ENCODE results near the gene SIRT7. TPM values are rescaled to one million over a fixed set of nuclear protein-coding genes. Genes with fewer than 3 reads are reported as not detected.
A peak's percentile ranks its signal among the peaks of the same experiment; 100 is the strongest.

SIRT7 gene
- total RNA-seq, 1 experiment from 2014 or later = 22.1 TPM

GRCh38 chr17:81916234-81917001 is 1.6 kb downstream of the SIRT7 start:
- DNase-seq = peak; percentile 53
- Histone ChIP-seq H3K4me3 (peak overlapping the region; percentile 60; the same call in 1 of the 2 replicates), H3K9me3 (no peaks in the 10 kb centered on the region), H3K36me3 (peaks cover 71% of the 10 kb centered on the region), H3K27me3 (no peaks in the 10 kb centered on the region)

- no peak overlapping the region for H3K4me3 ChIP-seq
- no peak for DNase-seq
- peaks cover 61% of the 10 kb centered on the region for H3K36me3 ChIP-seq
- no peaks in the 10 kb centered on the region for H3K27me3 ChIP-seq
- no peaks in the 10 kb centered on the region; the same call in 1 of the 2 replicates for H3K9me3 ChIP-seq
Observed at GRCh38 chr17:81915331-81915730, 2.6 kb downstream of the SIRT7 start.

- Histone ChIP-seq H3K4me3 (no peak overlapping the region), H3K36me3 (peaks cover 51% of the 10 kb centered on the region), H3K9me3 (no peaks in the 10 kb centered on the region; the same call in 1 of the 2 replicates), H3K27me3 (no peaks in the 10 kb centered on the region)
- no peak for DNase-seq
Observed at GRCh38 chr17:81914103-81914850, 3.7 kb downstream of the SIRT7 start.

GRCh38 chr17:81913394-81914102 is 4.4 kb downstream of the SIRT7 start:
- Histone ChIP-seq H3K4me3 (no peak overlapping the region), H3K9me3 (no peaks in the 10 kb centered on the region; the same call in 1 of the 2 replicates), H3K27me3 (no peaks in the 10 kb centered on the region), H3K36me3 (peaks cover 48% of the 10 kb centered on the region)
- no peak for DNase-seq

- Histone ChIP-seq H3K4me3 (no peak overlapping the region), H3K36me3 (peaks cover 44% of the 10 kb centered on the region), H3K27me3 (no peaks in the 10 kb centered on the region), H3K9me3 (no peaks in the 10 kb centered on the region; the same call in 1 of the 2 replicates)
- DNase-seq = no peak
Observed at GRCh38 chr17:81912441-81913309, 5.3 kb downstream of the SIRT7 start.

GRCh38 chr17:81911969-81912368 is 6.0 kb downstream of the SIRT7 start:
- no peak for DNase-seq
- Histone ChIP-seq H3K36me3 (peaks cover 44% of the 10 kb centered on the region), H3K27me3 (no peaks in the 10 kb centered on the region), H3K4me3 (no peak overlapping the region; the same call in 1 of the 2 replicates), H3K9me3 (no peaks in the 10 kb centered on the region; the same call in 1 of the 2 replicates)

- Histone ChIP-seq H3K27me3 (no peaks in the 10 kb centered on the region), H3K9me3 (no peaks in the 10 kb centered on the region; the same call in 1 of the 2 replicates), H3K4me3 (peak within 1 kb of the TSS; percentile 64), H3K36me3 (peaks cover 40% of the 10 kb centered on the region)
- DNase-seq = peak; percentile 86
Observed at GRCh38 chr17:81911277-81911961, 6.6 kb downstream of the SIRT7 start, which contains the start of gene PCYT2. PCYT2 (minus strand) TSS chr17:81911399; CDS start chr17:81911355, 44 bp downstream.

- no peak for DNase-seq
- Histone ChIP-seq H3K27me3 (no peaks in the 10 kb centered on the region), H3K9me3 (no peaks in the 10 kb centered on the region; the same call in 1 of the 2 replicates), H3K4me3 (peak overlapping the region; percentile 64), H3K36me3 (peaks cover 36% of the 10 kb centered on the region)
Observed at GRCh38 chr17:81910840-81911276, 7.1 kb downstream of the SIRT7 start.

GRCh38 chr17:81909966-81910839 is 7.8 kb downstream of the SIRT7 start:
- Histone ChIP-seq H3K9me3 (no peaks in the 10 kb centered on the region; the same call in 1 of the 2 replicates), H3K36me3 (peaks cover 29% of the 10 kb centered on the region), H3K4me3 (peak overlapping the region; percentile 64), H3K27me3 (no peaks in the 10 kb centered on the region)
- no peak for DNase-seq

- Histone ChIP-seq H3K27me3 (no peaks in the 10 kb centered on the region), H3K4me3 (no peak overlapping the region), H3K9me3 (no peaks in the 10 kb centered on the region; the same call in 1 of the 2 replicates), H3K36me3 (peaks cover 21% of the 10 kb centered on the region)
- DNase-seq = no peak
Observed at GRCh38 chr17:81909231-81909630, 8.7 kb downstream of the SIRT7 start.

GRCh38 chr17:81908793-81909192 is 9.2 kb downstream of the SIRT7 start:
- H3K9me3 ChIP-seq = no peaks in the 10 kb centered on the region; the same call in 1 of the 2 replicates
- peaks cover 17% of the 10 kb centered on the region for H3K36me3 ChIP-seq
- no peak overlapping the region for H3K4me3 ChIP-seq
- DNase-seq = no peak
- H3K27me3 ChIP-seq = no peaks in the 10 kb centered on the region

GRCh38 chr17:81907219-81908145 is 10.5 kb downstream of the SIRT7 start:
- peaks cover 9% of the 10 kb centered on the region for H3K36me3 ChIP-seq
- no peaks in the 10 kb centered on the region for H3K27me3 ChIP-seq
- H3K4me3 ChIP-seq = no peak overlapping the region
- H3K9me3 ChIP-seq = no peaks in the 10 kb centered on the region; the same call in 1 of the 2 replicates
- no peak for DNase-seq

GRCh38 chr17:81906476-81907218 is 11.3 kb downstream of the SIRT7 start:
- no peaks in the 10 kb centered on the region for H3K27me3 ChIP-seq
- H3K4me3 ChIP-seq = no peak overlapping the region
- no peak for DNase-seq
- H3K36me3 ChIP-seq = peaks cover 1% of the 10 kb centered on the region
- no peaks in the 10 kb centered on the region; the same call in 1 of the 2 replicates for H3K9me3 ChIP-seq

Measured in MG63 (cell line).